Adrenal gland (tissue), 12 donors: ENCODE results near the gene MIA3. TPM values are rescaled to one million over a fixed set of nuclear protein-coding genes. Genes with fewer than 3 reads are reported as not detected.
"Not testable (repeated sequence)": the region's sequence is repeated elsewhere in the genome, so short reads cannot be mapped to it uniquely, and the experiment has no call there.

Source experiments
- DNase-seq, 7 donors: peaks; one replicate each; pipeline ENCODE4 v3.0.0-alpha.2; 2019 to 2020
- H3K27ac ChIP-seq, 5 donors: fragments of 200-600 bp; sonication (generic) in 4 of 5; 1 replicate in 3 of 5; 2 replicates in 2 of 5; pipeline versions ENCODE4 v1.5.1 to v1.8.0; 2016 to 2020; ENCODE audit warnings: mild to moderate bottlenecking in 1 of 5
- H3K27me3 ChIP-seq: fragments of 200-600 bp; 2 replicates; pipeline ENCODE4 v1.8.0; 2021
- H3K36me3 ChIP-seq, 2 donors: fragments of 200-600 bp; replicated peaks in 1 of 2; 1 replicate in 1 of 2; 2 replicates in 1 of 2; pipeline versions ENCODE4 v1.5.1 to v1.8.0; 2018 to 2022
- H3K4me1 ChIP-seq, 2 donors: fragments of 200-600 bp; replicated peaks in 1 of 2; 1 replicate in 1 of 2; 2 replicates in 1 of 2; pipeline versions ENCODE4 v1.5.1 to v1.8.0; 2018 to 2021
- H3K4me3 ChIP-seq, 4 donors: fragments of 200-600 bp; sonication (generic) in 3 of 4; one replicate each; pipeline ENCODE4 v1.5.1; 2016 to 2018
- H3K9me3 ChIP-seq, 3 donors: fragments of 200-600 bp; sonication (generic) in 1 of 3; replicated peaks in 1 of 3; 1 replicate in 2 of 3; 2 replicates in 1 of 3; pipeline versions ENCODE4 v1.5.1 to v1.8.0; 2016 to 2021
- CTCF ChIP-seq, 6 experiments: fragments of 450-650 bp in 4 of 6; fragments of 200-600 bp in 2 of 6; sonication (generic) in 1 of 6; IDR thresholded peaks; 1 replicate in 5 of 6; 2 replicates in 1 of 6; pipeline versions ENCODE4 v1.5.1 to v1.8.0; 2016 to 2021; ENCODE audit warnings: antibody characterized with exemption in 6 of 6, mild to moderate bottlenecking in 2 of 6, moderate library complexity in 1 of 6
- POLR2A ChIP-seq, 2 donors: fragments of 450-650 bp; IDR thresholded peaks; one replicate each; pipeline ENCODE4 v1.6.1; 2017; ENCODE audit warnings: antibody characterized with exemption in 2 of 2, mild to moderate bottlenecking in 2 of 2, moderate library complexity in 1 of 2
- WGBS, 4 donors: extraction: QIAGEN DNeasy Blood & Tissue Kit in 2 of 4; methylation state at CpG; one replicate each; pipeline versions ENCODE4 v1.1.5 to v1.1.7; 2013 to 2017; 5-methylcytosine and 5-hydroxymethylcytosine counted together
- intact Hi-C, 2 donors: fragments of 100-400 bp; cut with DNase I; formaldehyde crosslinking; loops; one replicate each; pipeline versions ENCODE4 v1.14.1 to v1.15.0; 2022 to 2023
- polyA plus RNA-seq, 3 donors: library from polyadenylated mRNA; stranded (reverse); fragments of 200-250 nt in 2 of 3; fragments of 350-450 nt in 1 of 3; fragmentation: Illumina TruSeq in 1 of 3; extraction: RNeasy Lipid Tissue Mini Kit (QIAGEN cat#74804) in 1 of 3; gene quantifications; one replicate each; pipeline ENCODE4 v1.2.3, GENCODE V29; 2013 to 2014
- total RNA-seq, 9 donors: library from RNA; depleted of rRNA in 4 of 9; stranded (reverse); fragments of >200 nt in 4 of 9; fragments of 120-200 nt in 1 of 9; fragmentation: NEBNext Ultra II Directional in 1 of 9; extraction: Animal tissue kit (Norgen Biotek cat#: 25700) in 1 of 9; gene quantifications; one replicate each; pipeline versions ENCODE4 v1.1.0 to v1.2.4, GENCODE V29; 2013 to 2023
- donor health status: healthy with polysubstance abuse.
- donor health status: Bipolar disorder and iron deficiency.
- donor health status: DM: yes; HTN: yes; CAD: no.
- donor health status: DM: no; HTN: no; CAD: no.
- donor health status: DM: no; HTN: no; CAD: no.
- donor health status: DM: yes; HTN: yes; CAD: no.

Gene MIA3
- total and polyA plus RNA-seq, 12 donors = 33.1 to 146 (median 65.9) TPM

GRCh38 chr1:222665964-222666363 lies 48.1 kb downstream of the MIA3 start:
- 89 to 94% (median 90%) methylated on average over 7 of the region's 7 CpGs for WGBS, 4 donors
- no peaks in the 10 kb centered on the region for H3K4me1 ChIP-seq
- peaks cover 0 to 79% of the 10 kb centered on the region in 2 donors for H3K36me3 ChIP-seq
- TF ChIP-seq CTCF (IDR thresholded peaks at IDR 0.05) (no peak), POLR2A (IDR thresholded peaks at IDR 0.05) (no peak)
- DNase-seq = no peak
- no peaks in the 10 kb centered on the region for H3K9me3 ChIP-seq
- H3K27me3 ChIP-seq = no peaks in the 10 kb centered on the region
- intact Hi-C loops = no loop called here
- no peak overlapping the region for H3K4me3 ChIP-seq
- H3K27ac ChIP-seq = no peak overlapping the region

GRCh38 chr1:222668184-222668583 lies 50.3 kb downstream of the MIA3 start:
- H3K27me3 ChIP-seq, H3K4me3 ChIP-seq, DNase-seq, H3K27ac ChIP-seq, intact Hi-C loops, H3K9me3 ChIP-seq, H3K4me1 ChIP-seq: not testable (repeated sequence)
- WGBS, 4 donors = 83 to 88% methylated on average over 1 to 2 of the region's 4 CpGs; no CpG with 5 or more reads in 2 of the 4 donors
- H3K36me3 ChIP-seq = peaks cover 0 to 73% of the 10 kb centered on the region in 2 donors

- H3K36me3 ChIP-seq = peaks cover 0 to 67% of the 10 kb centered on the region in 2 donors
- 92 to 100% (median 100%) methylated on average over 1 of the region's 2 CpGs; no CpG with 5 or more reads in 1 of the 4 donors for WGBS, 4 donors
- H3K27me3 ChIP-seq = not testable (repeated sequence)
These were observed 51.2 kb downstream of the MIA3 start for GRCh38 chr1:222669107-222669506.

GRCh38 chr1:222670110-222670509 lies 52.2 kb downstream of the MIA3 start:
- H3K4me3 ChIP-seq = no peak overlapping the region
- H3K36me3 ChIP-seq = peaks cover 0 to 67% of the 10 kb centered on the region in 2 donors
- 95 to 100% (median 95%) methylated on average over 1 of the region's 1 CpG for WGBS, 4 donors
- no peaks in the 10 kb centered on the region for H3K4me1 ChIP-seq
- H3K27ac ChIP-seq = no peak overlapping the region
- H3K27me3 ChIP-seq = no peaks in the 10 kb centered on the region
- intact Hi-C loops = no loop called here
- TF ChIP-seq CTCF (IDR thresholded peaks at IDR 0.05) (no peak), POLR2A (IDR thresholded peaks at IDR 0.05) (no peak)
- H3K9me3 ChIP-seq = no peaks in the 10 kb centered on the region
- DNase-seq = no peak

More at GRCh38 chr1:222669107-222669506, 51.2 kb downstream of the MIA3 start:
- H3K4me1 ChIP-seq, H3K27ac ChIP-seq, H3K4me3 ChIP-seq, DNase-seq, intact Hi-C loops, H3K9me3 ChIP-seq: not testable (repeated sequence)

GRCh38 chr1:222680080-222680479 lies 62.2 kb downstream of the MIA3 start:
- no peaks in the 10 kb centered on the region for H3K4me1 ChIP-seq
- no peaks in the 10 kb centered on the region for H3K27me3 ChIP-seq
- DNase-seq = no peak
- TF ChIP-seq CTCF (IDR thresholded peaks at IDR 0.05) (no peak), POLR2A (IDR thresholded peaks at IDR 0.05) (no peak)
- intact Hi-C loops = no loop called here
- H3K4me3 ChIP-seq = no peak overlapping the region
- WGBS, 4 donors = 89 to 100% (median 92%) methylated on average over 1 of the region's 1 CpG
- no peaks in the 10 kb centered on the region for H3K9me3 ChIP-seq
- H3K27ac ChIP-seq = no peak overlapping the region
- peaks cover 0 to 13% of the 10 kb centered on the region in 2 donors for H3K36me3 ChIP-seq
